ENCODE measurements around the gene SCAF1. TPM values are rescaled to one million over a fixed set of nuclear protein-coding genes. Genes with fewer than 3 reads are reported as not detected.

SCAF1 gene
- total and polyA plus RNA-seq, 10 of the 15 experiments (the other 5 are each of a cell fraction or from before 2014, with no cell fraction given): 0.18 to 77.0 (median 5.3) TPM

DNA sequence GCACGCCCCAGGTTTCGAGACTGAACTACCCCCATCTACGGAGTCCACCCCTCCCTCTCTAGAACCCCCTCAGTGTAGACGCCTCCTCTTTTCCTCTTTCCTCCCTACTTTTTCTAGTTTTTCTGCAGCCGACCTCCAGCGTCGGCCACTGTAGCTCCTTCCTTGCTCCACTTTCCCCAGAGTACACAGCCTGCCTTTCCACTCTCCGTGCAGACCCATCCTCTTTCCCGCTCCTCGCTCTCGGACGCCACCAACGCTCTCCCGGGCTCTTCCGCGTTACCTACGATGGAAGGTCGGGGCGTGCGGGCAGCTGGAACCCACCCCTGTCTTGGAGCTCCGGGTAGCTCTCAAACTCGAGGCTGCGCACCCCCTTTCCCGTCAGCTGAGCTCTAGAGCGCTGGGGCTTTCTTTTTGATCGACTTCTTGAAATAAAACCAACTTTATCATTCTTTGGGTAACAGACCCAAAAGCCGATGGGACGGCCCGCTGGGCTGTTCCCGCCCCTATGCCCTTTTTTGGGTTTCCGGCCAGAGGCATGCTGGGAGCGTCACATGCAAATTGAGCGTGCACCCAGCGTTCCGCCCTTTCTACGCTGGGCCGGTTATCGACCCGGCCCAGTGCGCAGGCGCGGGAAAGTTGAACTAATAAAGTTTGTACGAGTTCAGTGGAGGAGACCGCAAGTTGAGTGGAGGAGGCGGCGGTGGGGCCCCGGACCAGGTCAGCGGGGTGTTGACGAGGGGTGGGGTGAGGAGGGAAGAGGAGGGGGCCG lies 23.5 kb downstream of the SCAF1 start, which contains the start of the genes BCL2L12 and IRF3 (continued):
- TF ChIP-seq IKZF1 (conservative IDR thresholded peaks at IDR 0.05) (0 out of 2 replicates have a peak, but pooled peaks have one; percentile 16), MTA3 (IDR thresholded peaks at IDR 0.05; ENCODE audit: borderline replicate concordance, low read length) (0 out of 2 replicates have a peak, but pooled peaks have one; percentile 1), SREBF1 (IDR thresholded peaks at IDR 0.05; ENCODE audit: low read length) (no peak), EZH2 (IDR thresholded peaks at IDR 0.05; ENCODE audit: borderline replicate concordance, control insufficient read depth, low read depth, low read length) (no peak), WRNIP1 (IDR thresholded peaks at IDR 0.05; ENCODE audit: borderline replicate concordance, low read depth, low read length) (no peak), EED (IDR thresholded peaks at IDR 0.05; ENCODE audit: low read depth) (peak; percentile 70), RELA (IDR thresholded peaks at IDR 0.05; ENCODE audit: borderline replicate concordance, partially characterized antibody) (no peak), SP1 (IDR thresholded peaks at IDR 0.05; ENCODE audit: low read depth, low read length) (peak; percentile 76), ZBED1 (IDR thresholded peaks at IDR 0.05; ENCODE audit: borderline replicate concordance) (no peak), ETV6 (conservative IDR thresholded peaks at IDR 0.05 in 1 of 2, IDR thresholded peaks at IDR 0.05 in 1 of 2; ENCODE audit: borderline replicate concordance in 1 of 2, low read depth in 1 of 2) (no peak)
- TF ChIP-seq, protein P1, sequence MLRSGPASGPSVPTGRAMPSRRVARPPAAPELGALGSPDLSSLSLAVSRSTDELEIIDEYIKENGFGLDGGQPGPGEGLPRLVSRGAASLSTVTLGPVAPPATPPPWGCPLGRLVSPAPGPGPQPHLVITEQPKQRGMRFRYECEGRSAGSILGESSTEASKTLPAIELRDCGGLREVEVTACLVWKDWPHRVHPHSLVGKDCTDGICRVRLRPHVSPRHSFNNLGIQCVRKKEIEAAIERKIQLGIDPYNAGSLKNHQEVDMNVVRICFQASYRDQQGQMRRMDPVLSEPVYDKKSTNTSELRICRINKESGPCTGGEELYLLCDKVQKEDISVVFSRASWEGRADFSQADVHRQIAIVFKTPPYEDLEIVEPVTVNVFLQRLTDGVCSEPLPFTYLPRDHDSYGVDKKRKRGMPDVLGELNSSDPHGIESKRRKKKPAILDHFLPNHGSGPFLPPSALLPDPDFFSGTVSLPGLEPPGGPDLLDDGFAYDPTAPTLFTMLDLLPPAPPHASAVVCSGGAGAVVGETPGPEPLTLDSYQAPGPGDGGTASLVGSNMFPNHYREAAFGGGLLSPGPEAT (IDR thresholded peaks at IDR 0.05; ENCODE audit: low read depth): peak; percentile 33; the same call in 1 of the 2 replicates
- TF ChIP-seq, protein P2, sequence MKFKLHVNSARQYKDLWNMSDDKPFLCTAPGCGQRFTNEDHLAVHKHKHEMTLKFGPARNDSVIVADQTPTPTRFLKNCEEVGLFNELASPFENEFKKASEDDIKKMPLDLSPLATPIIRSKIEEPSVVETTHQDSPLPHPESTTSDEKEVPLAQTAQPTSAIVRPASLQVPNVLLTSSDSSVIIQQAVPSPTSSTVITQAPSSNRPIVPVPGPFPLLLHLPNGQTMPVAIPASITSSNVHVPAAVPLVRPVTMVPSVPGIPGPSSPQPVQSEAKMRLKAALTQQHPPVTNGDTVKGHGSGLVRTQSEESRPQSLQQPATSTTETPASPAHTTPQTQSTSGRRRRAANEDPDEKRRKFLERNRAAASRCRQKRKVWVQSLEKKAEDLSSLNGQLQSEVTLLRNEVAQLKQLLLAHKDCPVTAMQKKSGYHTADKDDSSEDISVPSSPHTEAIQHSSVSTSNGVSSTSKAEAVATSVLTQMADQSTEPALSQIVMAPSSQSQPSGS (IDR thresholded peaks at IDR 0.05; ENCODE audit: low read length): no peak
- TF ChIP-seq, protein P3, sequence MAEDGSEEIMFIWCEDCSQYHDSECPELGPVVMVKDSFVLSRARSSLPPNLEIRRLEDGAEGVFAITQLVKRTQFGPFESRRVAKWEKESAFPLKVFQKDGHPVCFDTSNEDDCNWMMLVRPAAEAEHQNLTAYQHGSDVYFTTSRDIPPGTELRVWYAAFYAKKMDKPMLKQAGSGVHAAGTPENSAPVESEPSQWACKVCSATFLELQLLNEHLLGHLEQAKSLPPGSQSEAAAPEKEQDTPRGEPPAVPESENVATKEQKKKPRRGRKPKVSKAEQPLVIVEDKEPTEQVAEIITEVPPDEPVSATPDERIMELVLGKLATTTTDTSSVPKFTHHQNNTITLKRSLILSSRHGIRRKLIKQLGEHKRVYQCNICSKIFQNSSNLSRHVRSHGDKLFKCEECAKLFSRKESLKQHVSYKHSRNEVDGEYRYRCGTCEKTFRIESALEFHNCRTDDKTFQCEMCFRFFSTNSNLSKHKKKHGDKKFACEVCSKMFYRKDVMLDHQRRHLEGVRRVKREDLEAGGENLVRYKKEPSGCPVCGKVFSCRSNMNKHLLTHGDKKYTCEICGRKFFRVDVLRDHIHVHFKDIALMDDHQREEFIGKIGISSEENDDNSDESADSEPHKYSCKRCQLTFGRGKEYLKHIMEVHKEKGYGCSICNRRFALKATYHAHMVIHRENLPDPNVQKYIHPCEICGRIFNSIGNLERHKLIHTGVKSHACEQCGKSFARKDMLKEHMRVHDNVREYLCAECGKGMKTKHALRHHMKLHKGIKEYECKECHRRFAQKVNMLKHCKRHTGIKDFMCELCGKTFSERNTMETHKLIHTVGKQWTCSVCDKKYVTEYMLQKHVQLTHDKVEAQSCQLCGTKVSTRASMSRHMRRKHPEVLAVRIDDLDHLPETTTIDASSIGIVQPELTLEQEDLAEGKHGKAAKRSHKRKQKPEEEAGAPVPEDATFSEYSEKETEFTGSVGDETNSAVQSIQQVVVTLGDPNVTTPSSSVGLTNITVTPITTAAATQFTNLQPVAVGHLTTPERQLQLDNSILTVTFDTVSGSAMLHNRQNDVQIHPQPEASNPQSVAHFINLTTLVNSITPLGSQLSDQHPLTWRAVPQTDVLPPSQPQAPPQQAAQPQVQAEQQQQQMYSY (CRISPR knock-in tag; IDR thresholded peaks at IDR 0.05): no peak
- TF ChIP-seq, protein P4, sequence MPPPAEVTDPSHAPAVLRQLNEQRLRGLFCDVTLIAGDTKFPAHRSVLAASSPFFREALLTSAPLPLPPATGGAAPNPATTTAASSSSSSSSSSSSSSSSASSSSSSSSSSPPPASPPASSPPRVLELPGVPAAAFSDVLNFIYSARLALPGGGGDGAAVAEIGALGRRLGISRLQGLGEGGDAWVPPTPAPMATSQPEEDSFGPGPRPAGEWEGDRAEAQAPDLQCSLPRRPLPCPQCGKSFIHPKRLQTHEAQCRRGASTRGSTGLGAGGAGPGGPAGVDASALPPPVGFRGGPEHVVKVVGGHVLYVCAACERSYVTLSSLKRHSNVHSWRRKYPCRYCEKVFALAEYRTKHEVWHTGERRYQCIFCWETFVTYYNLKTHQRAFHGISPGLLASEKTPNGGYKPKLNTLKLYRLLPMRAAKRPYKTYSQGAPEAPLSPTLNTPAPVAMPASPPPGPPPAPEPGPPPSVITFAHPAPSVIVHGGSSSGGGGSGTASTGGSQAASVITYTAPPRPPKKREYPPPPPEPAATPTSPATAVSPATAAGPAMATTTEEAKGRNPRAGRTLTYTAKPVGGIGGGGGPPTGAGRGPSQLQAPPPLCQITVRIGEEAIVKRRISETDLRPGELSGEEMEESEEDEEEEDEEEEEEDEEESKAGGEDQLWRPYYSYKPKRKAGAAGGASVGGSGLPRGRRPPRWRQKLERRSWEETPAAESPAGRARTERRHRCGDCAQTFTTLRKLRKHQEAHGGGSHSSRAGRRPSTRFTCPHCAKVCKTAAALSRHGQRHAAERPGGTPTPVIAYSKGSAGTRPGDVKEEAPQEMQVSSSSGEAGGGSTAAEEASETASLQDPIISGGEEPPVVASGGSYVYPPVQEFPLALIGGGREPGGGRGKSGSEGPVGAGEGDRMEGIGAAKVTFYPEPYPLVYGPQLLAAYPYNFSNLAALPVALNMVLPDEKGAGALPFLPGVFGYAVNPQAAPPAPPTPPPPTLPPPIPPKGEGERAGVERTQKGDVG (CRISPR knock-in tag; IDR thresholded peaks at IDR 0.05): no peak
- TF ChIP-seq, protein P5, sequence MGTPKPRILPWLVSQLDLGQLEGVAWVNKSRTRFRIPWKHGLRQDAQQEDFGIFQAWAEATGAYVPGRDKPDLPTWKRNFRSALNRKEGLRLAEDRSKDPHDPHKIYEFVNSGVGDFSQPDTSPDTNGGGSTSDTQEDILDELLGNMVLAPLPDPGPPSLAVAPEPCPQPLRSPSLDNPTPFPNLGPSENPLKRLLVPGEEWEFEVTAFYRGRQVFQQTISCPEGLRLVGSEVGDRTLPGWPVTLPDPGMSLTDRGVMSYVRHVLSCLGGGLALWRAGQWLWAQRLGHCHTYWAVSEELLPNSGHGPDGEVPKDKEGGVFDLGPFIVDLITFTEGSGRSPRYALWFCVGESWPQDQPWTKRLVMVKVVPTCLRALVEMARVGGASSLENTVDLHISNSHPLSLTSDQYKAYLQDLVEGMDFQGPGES (IDR thresholded peaks at IDR 0.05): no peak
- TF ChIP-seq, protein P6, sequence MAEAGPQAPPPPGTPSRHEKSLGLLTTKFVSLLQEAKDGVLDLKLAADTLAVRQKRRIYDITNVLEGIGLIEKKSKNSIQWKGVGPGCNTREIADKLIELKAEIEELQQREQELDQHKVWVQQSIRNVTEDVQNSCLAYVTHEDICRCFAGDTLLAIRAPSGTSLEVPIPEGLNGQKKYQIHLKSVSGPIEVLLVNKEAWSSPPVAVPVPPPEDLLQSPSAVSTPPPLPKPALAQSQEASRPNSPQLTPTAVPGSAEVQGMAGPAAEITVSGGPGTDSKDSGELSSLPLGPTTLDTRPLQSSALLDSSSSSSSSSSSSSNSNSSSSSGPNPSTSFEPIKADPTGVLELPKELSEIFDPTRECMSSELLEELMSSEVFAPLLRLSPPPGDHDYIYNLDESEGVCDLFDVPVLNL (IDR thresholded peaks at IDR 0.05; ENCODE audit: low read depth, low read length): peak; percentile 91
